Neuron (in vitro differentiated cells): ENCODE measurements around the gene ATP2B2.

Source experiments
- H2AFZ ChIP-seq: one replicate; pipeline ENCODE4 v1.6.1; 2013; ENCODE audit warnings: low read depth, mild to moderate bottlenecking, inconsistent platforms, low read length, moderate library complexity
- H3K27me3 ChIP-seq: one replicate; pipeline ENCODE4 v1.6.1; 2013; ENCODE audit warnings: low read length; ENCODE audit not compliant: insufficient read depth
- H3K36me3 ChIP-seq: one replicate; pipeline ENCODE4 v1.6.1; 2013; ENCODE audit warnings: low read length; ENCODE audit not compliant: insufficient read depth
- H3K4me1 ChIP-seq: one replicate; pipeline ENCODE4 v1.6.1; 2013; ENCODE audit warnings: low read length; ENCODE audit not compliant: insufficient read depth
- H3K4me3 ChIP-seq: 2 replicates; pipeline ENCODE4 v1.5.1; 2013; ENCODE audit warnings: mild to moderate bottlenecking, low read length, moderate library complexity
- H3K9me3 ChIP-seq: one replicate; pipeline ENCODE4 v1.6.1; 2013; ENCODE audit warnings: low read length

Gene ATP2B2

GRCh38 chr3:10401990-10402761 lies 103.2 kb downstream of the ATP2B2 start:
- H3K27me3 ChIP-seq: peaks cover 10% of the 10 kb centered on the region
- no peaks in the 10 kb centered on the region for H3K9me3 ChIP-seq
- H3K4me1 ChIP-seq: no peaks in the 10 kb centered on the region
- H3K36me3 ChIP-seq: no peaks in the 10 kb centered on the region
- H2AFZ ChIP-seq: no peak overlapping the region
- H3K4me3 ChIP-seq: no peak overlapping the region

GRCh38 chr3:10400749-10401495 lies 104.5 kb downstream of the ATP2B2 start:
- peaks cover 7% of the 10 kb centered on the region for H3K27me3 ChIP-seq
- H3K36me3 ChIP-seq: no peaks in the 10 kb centered on the region
- no peaks in the 10 kb centered on the region for H3K4me1 ChIP-seq
- H2AFZ ChIP-seq: no peak overlapping the region
- H3K4me3 ChIP-seq: no peak overlapping the region
- no peaks in the 10 kb centered on the region for H3K9me3 ChIP-seq

- Histone ChIP-seq H3K4me1 (no peaks in the 10 kb centered on the region), H3K9me3 (no peaks in the 10 kb centered on the region), H2AFZ (no peak overlapping the region), H3K36me3 (no peaks in the 10 kb centered on the region), H3K4me3 (no peak overlapping the region), H3K27me3 (peaks cover 11% of the 10 kb centered on the region)
Measured at GRCh38 chr3:10400050-10400748, 105.2 kb downstream of the ATP2B2 start.

- no peaks in the 10 kb centered on the region for H3K36me3 ChIP-seq
- H3K4me3 ChIP-seq: no peak overlapping the region
- H3K4me1 ChIP-seq: no peaks in the 10 kb centered on the region
- no peak overlapping the region for H2AFZ ChIP-seq
- peaks cover 11% of the 10 kb centered on the region for H3K27me3 ChIP-seq
- no peaks in the 10 kb centered on the region for H3K9me3 ChIP-seq
Measured at GRCh38 chr3:10399634-10400033, 105.8 kb downstream of the ATP2B2 start.

- no peaks in the 10 kb centered on the region for H3K9me3 ChIP-seq
- H3K27me3 ChIP-seq: peaks cover 13% of the 10 kb centered on the region
- H2AFZ ChIP-seq: no peak overlapping the region
- no peaks in the 10 kb centered on the region for H3K36me3 ChIP-seq
- no peaks in the 10 kb centered on the region for H3K4me1 ChIP-seq
- no peak overlapping the region for H3K4me3 ChIP-seq
Measured at GRCh38 chr3:10398341-10398740, 107.0 kb downstream of the ATP2B2 start.

GRCh38 chr3:10397879-10398278 lies 107.5 kb downstream of the ATP2B2 start:
- Histone ChIP-seq H2AFZ (no peak overlapping the region), H3K36me3 (no peaks in the 10 kb centered on the region), H3K27me3 (peaks cover 13% of the 10 kb centered on the region), H3K9me3 (no peaks in the 10 kb centered on the region), H3K4me3 (no peak overlapping the region), H3K4me1 (no peaks in the 10 kb centered on the region)

GRCh38 chr3:10396931-10397330 lies 108.5 kb downstream of the ATP2B2 start:
- Histone ChIP-seq H3K9me3 (no peaks in the 10 kb centered on the region), H3K4me1 (no peaks in the 10 kb centered on the region), H2AFZ (no peak overlapping the region), H3K27me3 (peaks cover 13% of the 10 kb centered on the region), H3K4me3 (no peak overlapping the region), H3K36me3 (no peaks in the 10 kb centered on the region)

- Histone ChIP-seq H3K9me3 (no peaks in the 10 kb centered on the region), H3K36me3 (no peaks in the 10 kb centered on the region), H2AFZ (no peak overlapping the region), H3K4me3 (no peak overlapping the region), H3K4me1 (no peaks in the 10 kb centered on the region), H3K27me3 (peaks cover 13% of the 10 kb centered on the region)
Measured at GRCh38 chr3:10396083-10396482, 109.3 kb downstream of the ATP2B2 start.

GRCh38 chr3:10395671-10396070 lies 109.7 kb downstream of the ATP2B2 start:
- H3K36me3 ChIP-seq: no peaks in the 10 kb centered on the region
- H3K4me1 ChIP-seq: no peaks in the 10 kb centered on the region
- no peak overlapping the region for H3K4me3 ChIP-seq
- no peaks in the 10 kb centered on the region for H3K9me3 ChIP-seq
- no peak overlapping the region for H2AFZ ChIP-seq
- H3K27me3 ChIP-seq: peaks cover 13% of the 10 kb centered on the region

- Histone ChIP-seq H3K4me3 (no peak overlapping the region), H3K9me3 (no peaks in the 10 kb centered on the region), H3K4me1 (no peaks in the 10 kb centered on the region), H3K27me3 (peaks cover 13% of the 10 kb centered on the region), H2AFZ (no peak overlapping the region), H3K36me3 (no peaks in the 10 kb centered on the region)
Measured at GRCh38 chr3:10395196-10395595, 110.2 kb downstream of the ATP2B2 start.

- H3K4me3 ChIP-seq: no peak overlapping the region
- no peaks in the 10 kb centered on the region for H3K4me1 ChIP-seq
- no peaks in the 10 kb centered on the region for H3K9me3 ChIP-seq
- no peak overlapping the region for H2AFZ ChIP-seq
- peaks cover 11% of the 10 kb centered on the region for H3K27me3 ChIP-seq
- no peaks in the 10 kb centered on the region for H3K36me3 ChIP-seq
Measured at GRCh38 chr3:10394491-10395025, 110.8 kb downstream of the ATP2B2 start.

- H3K4me1 ChIP-seq: no peaks in the 10 kb centered on the region
- H3K9me3 ChIP-seq: no peaks in the 10 kb centered on the region
- no peak overlapping the region for H3K4me3 ChIP-seq
- H2AFZ ChIP-seq: no peak overlapping the region
- H3K36me3 ChIP-seq: no peaks in the 10 kb centered on the region
- H3K27me3 ChIP-seq: peaks cover 10% of the 10 kb centered on the region
Measured at GRCh38 chr3:10393514-10393913, 111.9 kb downstream of the ATP2B2 start.

GRCh38 chr3:10392906-10393461 lies 112.4 kb downstream of the ATP2B2 start:
- H3K27me3 ChIP-seq: peaks cover 10% of the 10 kb centered on the region

More at GRCh38 chr3:10392906-10393461, 112.4 kb downstream of the ATP2B2 start:
- Histone ChIP-seq H3K4me1 (no peaks in the 10 kb centered on the region), H3K4me3 (no peak overlapping the region), H3K9me3 (no peaks in the 10 kb centered on the region), H3K36me3 (no peaks in the 10 kb centered on the region), H2AFZ (no peak overlapping the region)
